DMS53 (cell line): ENCODE results near the gene MAMLD1.

Experiments used
- DNase-seq: peaks from one replicate; lab custom pipeline; 2025; lab: John Stamatoyannopoulos, UW

MAMLD1 gene

GRCh38 chrX:150530821-150531220 is 167.7 kb downstream of the MAMLD1 start:
- no peak for DNase-seq

- DNase-seq, result no peak
Observed at GRCh38 chrX:150531467-150531866, 168.3 kb downstream of the MAMLD1 start.

- DNase-seq, result no peak
Observed at GRCh38 chrX:150533863-150534262, 170.7 kb downstream of the MAMLD1 start.

GRCh38 chrX:150536455-150537116 is 173.5 kb downstream of the MAMLD1 start:
- peak; percentile 47 for DNase-seq

GRCh38 chrX:150537851-150538250 is 174.7 kb downstream of the MAMLD1 start:
- DNase-seq, result no peak

GRCh38 chrX:150540965-150541364 is 177.8 kb downstream of the MAMLD1 start:
- DNase-seq, result no peak

GRCh38 chrX:150542846-150543229 is 179.7 kb downstream of the MAMLD1 start:
- no peak for DNase-seq

- no peak for DNase-seq
Observed at GRCh38 chrX:150543230-150544155, 180.4 kb downstream of the MAMLD1 start.

GRCh38 chrX:150544222-150544787 is 181.2 kb downstream of the MAMLD1 start:
- peak; percentile 17 for DNase-seq

- DNase-seq, result no peak
Observed at GRCh38 chrX:150544835-150545770, 182.0 kb downstream of the MAMLD1 start.

- DNase-seq, result peak; percentile 61
Observed at GRCh38 chrX:150546711-150547153, 183.6 kb downstream of the MAMLD1 start.

GRCh38 chrX:150547375-150548115 is 184.4 kb downstream of the MAMLD1 start:
- DNase-seq, result peak; percentile 90

- no peak for DNase-seq
Observed at GRCh38 chrX:150548251-150548650, 185.1 kb downstream of the MAMLD1 start.

GRCh38 chrX:150548684-150549083 is 185.6 kb downstream of the MAMLD1 start:
- peak; percentile 11 for DNase-seq

GRCh38 chrX:150551963-150552362 is 188.8 kb downstream of the MAMLD1 start:
- no peak for DNase-seq

- DNase-seq, result no peak
Observed at GRCh38 chrX:150558424-150558823, 195.3 kb downstream of the MAMLD1 start.
